ENCODE results near the gene SNF8. TPM values are rescaled to one million over a fixed set of nuclear protein-coding genes. Genes with fewer than 3 reads are reported as not detected.

SNF8 gene
- total and polyA plus RNA-seq, 2 donors (not counting 3 experiments of a cell fraction or from before 2014, with no cell fraction given): 166 to 194 TPM

DNA sequence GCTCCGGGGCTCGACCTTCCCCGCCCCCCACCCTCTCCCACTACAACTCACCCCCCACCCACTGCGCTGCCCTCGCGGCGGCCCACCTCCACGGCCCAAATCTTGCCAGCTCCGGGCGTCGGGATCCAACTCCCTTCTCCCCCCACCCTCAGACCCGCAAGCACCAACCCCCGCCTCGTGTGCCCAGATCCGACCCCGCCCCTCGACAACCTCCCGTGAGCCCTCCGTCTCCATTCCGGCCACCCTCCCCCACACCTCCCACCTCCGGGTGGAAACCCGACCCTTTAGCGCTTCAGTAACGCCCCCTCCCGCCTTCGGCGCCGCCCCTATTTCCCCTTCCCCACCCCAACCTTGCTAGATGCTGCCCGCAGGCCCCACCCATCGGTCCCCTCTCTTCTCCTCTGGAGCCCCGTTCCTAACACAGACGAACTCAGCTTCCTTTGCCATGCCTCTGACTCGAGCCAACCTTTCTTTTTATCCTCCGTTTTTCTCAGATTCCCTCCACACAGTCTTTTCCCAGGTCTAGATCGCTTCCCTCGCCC, 35.7 kb downstream of the SNF8 start:
- Histone ChIP-seq H3K79me2 (ENCODE audit: control insufficient read depth, insufficient read depth, low read length) (peaks cover 54% of the 10 kb centered on the region), H3K9me1 (replicated peaks; ENCODE audit: control insufficient read depth, extremely low read depth, insufficient read depth, low read length) (no peaks in the 10 kb centered on the region), H3K4me2 (ENCODE audit: insufficient read depth, low read length) (peak overlapping the region; percentile 80), H4K20me1 (replicated peaks; ENCODE audit: control insufficient read depth, extremely low read depth, insufficient read depth, low read length) (peaks cover 12% of the 10 kb centered on the region), H2AFZ (ENCODE audit: low read depth, low read length) (no peak overlapping the region), H3K9ac (replicated peaks; ENCODE audit: extremely low read depth, insufficient read depth, low read length) (peak overlapping the region; percentile 91), H3K9me3 (replicated peaks; ENCODE audit: control insufficient read depth, insufficient read depth, low read length) (no peaks in the 10 kb centered on the region), H3K4me1 (ENCODE audit: control insufficient read depth, extremely low read depth, insufficient read depth, low read length) (peaks cover 27% of the 10 kb centered on the region), H3K36me3 (ENCODE audit: control insufficient read depth in 2 of 2, extremely low read depth in 1 of 2, insufficient read depth in 2 of 2, low read length in 2 of 2) (peaks cover 9 to 14% of the 10 kb centered on the region in 2 experiments), H3K27ac (ENCODE audit: insufficient read depth, low read depth, low read length) (peak overlapping the region; percentile 89), H3K27me3 (ENCODE audit: control insufficient read depth in 2 of 2, insufficient read depth in 2 of 2, low read length in 2 of 2) (no peaks in the 10 kb centered on the region), H3K4me3 (replicated peaks in 1 of 3; ENCODE audit: insufficient read depth in 1 of 3, low read depth in 1 of 3, low read length in 3 of 3) (peak overlapping the region; percentile 50 to 84 (median 68))
- dilution Hi-C loops (cut with MboI; ENCODE audit: extremely low pct_ligation_motif_present, low sequenced_read_pairs): no loop called here
- intact Hi-C loops (cut with micrococcal nuclease): loop anchor here (1.0 to 2.0 kb wide), 2 partner anchors 17 to 36 kb away; partner anchors contain the start of genes ATP5MC1 and SNF8
- DNase-seq (ENCODE audit: low read depth, low spot score) (peak; percentile 89), FAIRE-seq (peak; percentile 79)
- POLR2A ChIA-PET: interaction anchor here (0.6 to 3.7 kb wide), 2 partner anchors 16 to 152 kb away, joined by 6 to 20 read pairs; partner anchors contain the start of gene ATP5MC1
- peak; percentile 20 for TF ChIP-seq POLR2A (IDR thresholded peaks at IDR 0.05; ENCODE audit: low read depth, low read length)
- TF ChIP-seq MYC (IDR thresholded peaks at IDR 0.05; ENCODE audit: low read depth, low read length): peak; percentile 80
- TF ChIP-seq, protein P1, sequence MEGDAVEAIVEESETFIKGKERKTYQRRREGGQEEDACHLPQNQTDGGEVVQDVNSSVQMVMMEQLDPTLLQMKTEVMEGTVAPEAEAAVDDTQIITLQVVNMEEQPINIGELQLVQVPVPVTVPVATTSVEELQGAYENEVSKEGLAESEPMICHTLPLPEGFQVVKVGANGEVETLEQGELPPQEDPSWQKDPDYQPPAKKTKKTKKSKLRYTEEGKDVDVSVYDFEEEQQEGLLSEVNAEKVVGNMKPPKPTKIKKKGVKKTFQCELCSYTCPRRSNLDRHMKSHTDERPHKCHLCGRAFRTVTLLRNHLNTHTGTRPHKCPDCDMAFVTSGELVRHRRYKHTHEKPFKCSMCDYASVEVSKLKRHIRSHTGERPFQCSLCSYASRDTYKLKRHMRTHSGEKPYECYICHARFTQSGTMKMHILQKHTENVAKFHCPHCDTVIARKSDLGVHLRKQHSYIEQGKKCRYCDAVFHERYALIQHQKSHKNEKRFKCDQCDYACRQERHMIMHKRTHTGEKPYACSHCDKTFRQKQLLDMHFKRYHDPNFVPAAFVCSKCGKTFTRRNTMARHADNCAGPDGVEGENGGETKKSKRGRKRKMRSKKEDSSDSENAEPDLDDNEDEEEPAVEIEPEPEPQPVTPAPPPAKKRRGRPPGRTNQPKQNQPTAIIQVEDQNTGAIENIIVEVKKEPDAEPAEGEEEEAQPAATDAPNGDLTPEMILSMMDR (IDR thresholded peaks at IDR 0.05; ENCODE audit: extremely low read depth in 1 of 2, insufficient read depth in 1 of 2, low read depth in 1 of 2, low read length in 2 of 2): no peak
- no peak for TF ChIP-seq EZH2 (IDR thresholded peaks at IDR 0.05; ENCODE audit: borderline replicate concordance, low read depth, low read length, severe bottlenecking)
- TF ChIP-seq GATA2 (IDR thresholded peaks at IDR 0.05; ENCODE audit: insufficient read depth, insufficient read length, low read depth, low read length): no peak
- no peak for TF ChIP-seq POLR2AphosphoS5 (IDR thresholded peaks at IDR 0.05; ENCODE audit: insufficient read depth, low read depth, low read length)
- CTCF ChIA-PET: interaction anchor here (0.6 to 2.9 kb wide), 5 partner anchors 10 to 123 kb away, joined by 3 to 16 read pairs (median 3); partner anchors contain the start of gene ATP5MC1
- BruUV-seq (replicated peaks): no TSS peak
